ENCODE measurements around the gene CIRBP. TPM values are rescaled to one million over a fixed set of nuclear protein-coding genes. Genes with fewer than 3 reads are reported as not detected.

Gene CIRBP
- total and polyA plus RNA-seq, 2 of the 13 experiments (the other 11 are each of a cell fraction or from before 2014, with no cell fraction given): 133 to 140 TPM

DNA sequence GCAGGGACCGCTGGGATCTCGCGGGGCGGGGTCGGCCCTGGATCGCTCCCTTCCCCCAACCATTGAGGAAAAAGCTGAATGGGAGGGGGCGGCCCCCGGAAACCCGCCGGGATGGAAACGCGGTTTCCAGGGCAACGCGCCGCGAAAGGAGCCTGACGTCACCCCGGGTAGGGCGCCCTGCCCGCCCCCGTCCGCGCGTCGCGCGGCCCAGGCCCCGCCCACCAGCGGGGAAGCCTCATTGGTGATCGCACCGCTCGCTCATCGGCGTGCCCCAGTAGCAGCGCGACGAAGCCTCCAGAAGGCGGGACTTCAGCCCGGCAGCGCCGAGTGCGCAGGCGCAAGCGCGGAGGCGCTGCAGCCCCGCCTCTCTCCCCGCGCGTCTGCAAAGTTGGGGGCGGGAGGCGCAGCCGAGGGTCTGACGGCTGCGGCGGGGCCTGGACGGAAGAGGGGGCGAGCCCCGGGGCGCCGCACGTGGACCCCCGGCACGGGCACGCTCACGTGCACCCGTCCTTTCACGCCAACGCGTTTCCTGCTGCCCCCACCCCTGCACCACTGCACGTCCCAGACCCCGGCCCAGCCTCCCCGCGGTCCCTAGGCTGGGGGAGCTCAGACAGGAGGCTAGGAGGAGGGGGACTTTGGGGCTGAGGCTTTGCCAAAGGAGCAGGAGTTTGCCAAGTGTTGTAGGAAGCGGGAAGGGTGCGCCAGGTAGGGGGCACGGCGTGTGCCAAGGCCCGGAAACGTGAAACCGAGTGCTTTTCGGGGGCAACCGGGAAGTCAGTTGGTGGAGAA, 8.2 kb upstream of the CIRBP start (continued):
- TF ChIP-seq, protein P1, sequence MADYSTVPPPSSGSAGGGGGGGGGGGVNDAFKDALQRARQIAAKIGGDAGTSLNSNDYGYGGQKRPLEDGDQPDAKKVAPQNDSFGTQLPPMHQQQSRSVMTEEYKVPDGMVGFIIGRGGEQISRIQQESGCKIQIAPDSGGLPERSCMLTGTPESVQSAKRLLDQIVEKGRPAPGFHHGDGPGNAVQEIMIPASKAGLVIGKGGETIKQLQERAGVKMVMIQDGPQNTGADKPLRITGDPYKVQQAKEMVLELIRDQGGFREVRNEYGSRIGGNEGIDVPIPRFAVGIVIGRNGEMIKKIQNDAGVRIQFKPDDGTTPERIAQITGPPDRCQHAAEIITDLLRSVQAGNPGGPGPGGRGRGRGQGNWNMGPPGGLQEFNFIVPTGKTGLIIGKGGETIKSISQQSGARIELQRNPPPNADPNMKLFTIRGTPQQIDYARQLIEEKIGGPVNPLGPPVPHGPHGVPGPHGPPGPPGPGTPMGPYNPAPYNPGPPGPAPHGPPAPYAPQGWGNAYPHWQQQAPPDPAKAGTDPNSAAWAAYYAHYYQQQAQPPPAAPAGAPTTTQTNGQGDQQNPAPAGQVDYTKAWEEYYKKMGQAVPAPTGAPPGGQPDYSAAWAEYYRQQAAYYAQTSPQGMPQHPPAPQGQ (CRISPR knock-in tag; IDR thresholded peaks at IDR 0.05; ENCODE audit: borderline replicate concordance): no peak
- TF ChIP-seq ELF3 (CRISPR knock-in tag; IDR thresholded peaks at IDR 0.05): 0 out of 2 replicates have a peak, but pooled peaks have one; percentile 25
- TF ChIP-seq PRMT3 (CRISPR knock-in tag; IDR thresholded peaks at IDR 0.05; ENCODE audit: borderline replicate concordance, low read depth): no peak
- TF ChIP-seq, protein P2, sequence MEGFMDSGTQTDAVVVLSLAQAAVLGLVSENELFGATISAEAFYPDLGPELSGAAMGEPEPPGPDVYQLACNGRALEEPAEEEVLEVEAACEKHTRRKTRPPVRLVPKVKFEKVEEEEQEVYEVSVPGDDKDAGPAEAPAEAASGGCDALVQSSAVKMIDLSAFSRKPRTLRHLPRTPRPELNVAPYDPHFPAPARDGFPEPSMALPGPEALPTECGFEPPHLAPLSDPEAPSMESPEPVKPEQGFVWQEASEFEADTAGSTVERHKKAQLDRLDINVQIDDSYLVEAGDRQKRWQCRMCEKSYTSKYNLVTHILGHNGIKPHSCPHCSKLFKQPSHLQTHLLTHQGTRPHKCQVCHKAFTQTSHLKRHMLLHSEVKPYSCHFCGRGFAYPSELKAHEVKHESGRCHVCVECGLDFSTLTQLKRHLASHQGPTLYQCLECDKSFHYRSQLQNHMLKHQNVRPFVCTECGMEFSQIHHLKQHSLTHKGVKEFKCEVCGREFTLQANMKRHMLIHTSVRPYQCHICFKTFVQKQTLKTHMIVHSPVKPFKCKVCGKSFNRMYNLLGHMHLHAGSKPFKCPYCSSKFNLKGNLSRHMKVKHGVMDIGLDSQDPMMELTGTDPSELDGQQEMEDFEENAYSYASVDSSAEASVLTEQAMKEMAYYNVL (CRISPR knock-in tag; IDR thresholded peaks at IDR 0.05; ENCODE audit: borderline replicate concordance): no peak
- TF ChIP-seq, protein P3, sequence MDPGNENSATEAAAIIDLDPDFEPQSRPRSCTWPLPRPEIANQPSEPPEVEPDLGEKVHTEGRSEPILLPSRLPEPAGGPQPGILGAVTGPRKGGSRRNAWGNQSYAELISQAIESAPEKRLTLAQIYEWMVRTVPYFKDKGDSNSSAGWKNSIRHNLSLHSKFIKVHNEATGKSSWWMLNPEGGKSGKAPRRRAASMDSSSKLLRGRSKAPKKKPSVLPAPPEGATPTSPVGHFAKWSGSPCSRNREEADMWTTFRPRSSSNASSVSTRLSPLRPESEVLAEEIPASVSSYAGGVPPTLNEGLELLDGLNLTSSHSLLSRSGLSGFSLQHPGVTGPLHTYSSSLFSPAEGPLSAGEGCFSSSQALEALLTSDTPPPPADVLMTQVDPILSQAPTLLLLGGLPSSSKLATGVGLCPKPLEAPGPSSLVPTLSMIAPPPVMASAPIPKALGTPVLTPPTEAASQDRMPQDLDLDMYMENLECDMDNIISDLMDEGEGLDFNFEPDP (CRISPR knock-in tag; conservative IDR thresholded peaks at IDR 0.05): no peak
- TF ChIP-seq ZMYM2 (CRISPR knock-in tag; IDR thresholded peaks at IDR 0.05): no peak
- TF ChIP-seq, protein P4, sequence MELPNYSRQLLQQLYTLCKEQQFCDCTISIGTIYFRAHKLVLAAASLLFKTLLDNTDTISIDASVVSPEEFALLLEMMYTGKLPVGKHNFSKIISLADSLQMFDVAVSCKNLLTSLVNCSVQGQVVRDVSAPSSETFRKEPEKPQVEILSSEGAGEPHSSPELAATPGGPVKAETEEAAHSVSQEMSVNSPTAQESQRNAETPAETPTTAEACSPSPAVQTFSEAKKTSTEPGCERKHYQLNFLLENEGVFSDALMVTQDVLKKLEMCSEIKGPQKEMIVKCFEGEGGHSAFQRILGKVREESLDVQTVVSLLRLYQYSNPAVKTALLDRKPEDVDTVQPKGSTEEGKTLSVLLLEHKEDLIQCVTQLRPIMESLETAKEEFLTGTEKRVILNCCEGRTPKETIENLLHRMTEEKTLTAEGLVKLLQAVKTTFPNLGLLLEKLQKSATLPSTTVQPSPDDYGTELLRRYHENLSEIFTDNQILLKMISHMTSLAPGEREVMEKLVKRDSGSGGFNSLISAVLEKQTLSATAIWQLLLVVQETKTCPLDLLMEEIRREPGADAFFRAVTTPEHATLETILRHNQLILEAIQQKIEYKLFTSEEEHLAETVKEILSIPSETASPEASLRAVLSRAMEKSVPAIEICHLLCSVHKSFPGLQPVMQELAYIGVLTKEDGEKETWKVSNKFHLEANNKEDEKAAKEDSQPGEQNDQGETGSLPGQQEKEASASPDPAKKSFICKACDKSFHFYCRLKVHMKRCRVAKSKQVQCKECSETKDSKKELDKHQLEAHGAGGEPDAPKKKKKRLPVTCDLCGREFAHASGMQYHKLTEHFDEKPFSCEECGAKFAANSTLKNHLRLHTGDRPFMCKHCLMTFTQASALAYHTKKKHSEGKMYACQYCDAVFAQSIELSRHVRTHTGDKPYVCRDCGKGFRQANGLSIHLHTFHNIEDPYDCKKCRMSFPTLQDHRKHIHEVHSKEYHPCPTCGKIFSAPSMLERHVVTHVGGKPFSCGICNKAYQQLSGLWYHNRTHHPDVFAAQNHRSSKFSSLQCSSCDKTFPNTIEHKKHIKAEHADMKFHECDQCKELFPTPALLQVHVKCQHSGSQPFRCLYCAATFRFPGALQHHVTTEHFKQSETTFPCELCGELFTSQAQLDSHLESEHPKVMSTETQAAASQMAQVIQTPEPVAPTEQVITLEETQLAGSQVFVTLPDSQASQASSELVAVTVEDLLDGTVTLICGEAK (IDR thresholded peaks at IDR 0.05): no peak
- TF ChIP-seq, protein P4 (CRISPR knock-in tag; IDR thresholded peaks at IDR 0.05): no peak
- TF ChIP-seq HDAC6 (IDR thresholded peaks at IDR 0.05; ENCODE audit: low read depth, low read length): no peak
- TF ChIP-seq, protein P5, sequence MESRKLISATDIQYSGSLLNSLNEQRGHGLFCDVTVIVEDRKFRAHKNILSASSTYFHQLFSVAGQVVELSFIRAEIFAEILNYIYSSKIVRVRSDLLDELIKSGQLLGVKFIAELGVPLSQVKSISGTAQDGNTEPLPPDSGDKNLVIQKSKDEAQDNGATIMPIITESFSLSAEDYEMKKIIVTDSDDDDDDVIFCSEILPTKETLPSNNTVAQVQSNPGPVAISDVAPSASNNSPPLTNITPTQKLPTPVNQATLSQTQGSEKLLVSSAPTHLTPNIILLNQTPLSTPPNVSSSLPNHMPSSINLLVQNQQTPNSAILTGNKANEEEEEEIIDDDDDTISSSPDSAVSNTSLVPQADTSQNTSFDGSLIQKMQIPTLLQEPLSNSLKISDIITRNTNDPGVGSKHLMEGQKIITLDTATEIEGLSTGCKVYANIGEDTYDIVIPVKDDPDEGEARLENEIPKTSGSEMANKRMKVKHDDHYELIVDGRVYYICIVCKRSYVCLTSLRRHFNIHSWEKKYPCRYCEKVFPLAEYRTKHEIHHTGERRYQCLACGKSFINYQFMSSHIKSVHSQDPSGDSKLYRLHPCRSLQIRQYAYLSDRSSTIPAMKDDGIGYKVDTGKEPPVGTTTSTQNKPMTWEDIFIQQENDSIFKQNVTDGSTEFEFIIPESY (CRISPR knock-in tag; IDR thresholded peaks at IDR 0.05): no peak

Data from HepG2 (cell line).